GM19238 (cell line): ENCODE measurements around the gene HOXC13.

ENCODE experiments used
- DNase-seq: peaks from one replicate; pipeline ENCODE4 v3.0.0; 2011; ENCODE audit warnings: low spot score; ENCODE audit not compliant: insufficient read length

Gene HOXC13

GRCh38 chr12:53994264-53995001 lies 55.8 kb downstream of the HOXC13 start:
- no peak for DNase-seq

GRCh38 chr12:53995002-53995377 lies 56.4 kb downstream of the HOXC13 start:
- no peak for DNase-seq

- DNase-seq, result no peak
Observed at GRCh38 chr12:53995378-53996239, 57.0 kb downstream of the HOXC13 start.
